ENCODE results near the gene ASXL3. TPM values are rescaled to one million over a fixed set of nuclear protein-coding genes. Genes with fewer than 3 reads are reported as not detected.

ASXL3 gene
- total and polyA plus RNA-seq, 2 donors (not counting 3 experiments of a cell fraction or from before 2014, with no cell fraction given), result 0.07 to 0.27 TPM

GRCh38 chr18:33665187-33665586 is 87.2 kb downstream of the ASXL3 start:
- dilution Hi-C loops (cut with MboI; ENCODE audit: extremely low pct_ligation_motif_present, low sequenced_read_pairs) (no loop called here), intact Hi-C loops (cut with micrococcal nuclease) (loop anchor here (5.0 kb wide), 1 partner anchor 88 kb away; the partner anchor contains the start of gene ASXL3)
- no peaks in the 10 kb centered on the region for H3K9me1 ChIP-seq (replicated peaks; ENCODE audit: control insufficient read depth, extremely low read depth, insufficient read depth, low read length)
- DNase-seq (ENCODE audit: low read depth, low spot score), result no peak
- no peak for FAIRE-seq
- ChIA-PET CTCF (no interaction called here), POLR2A (no interaction called here)
- H2AFZ ChIP-seq (ENCODE audit: low read depth, low read length), result no peak overlapping the region
- no peak overlapping the region for H3K27ac ChIP-seq (ENCODE audit: insufficient read depth, low read depth, low read length)
- no TSS peak for BruUV-seq (replicated peaks)
- no peak overlapping the region for H3K4me3 ChIP-seq (replicated peaks in 1 of 3; ENCODE audit: insufficient read depth in 1 of 3, low read depth in 1 of 3, low read length in 3 of 3)
- TF ChIP-seq MYC (IDR thresholded peaks at IDR 0.05; ENCODE audit: low read depth, low read length), result no peak
- no peak for TF ChIP-seq JUN (IDR thresholded peaks at IDR 0.05; ENCODE audit: borderline replicate concordance, insufficient read depth, insufficient read length, low read depth)
- TF ChIP-seq GATA2 (IDR thresholded peaks at IDR 0.05; ENCODE audit: insufficient read depth, insufficient read length, low read depth, low read length), result no peak
- TF ChIP-seq POLR2A (IDR thresholded peaks at IDR 0.05; ENCODE audit: low read depth, low read length), result no peak
- TF ChIP-seq FOS (IDR thresholded peaks at IDR 0.05; ENCODE audit: borderline replicate concordance, insufficient read depth, low read length), result no peak
- TF ChIP-seq, protein P1, sequence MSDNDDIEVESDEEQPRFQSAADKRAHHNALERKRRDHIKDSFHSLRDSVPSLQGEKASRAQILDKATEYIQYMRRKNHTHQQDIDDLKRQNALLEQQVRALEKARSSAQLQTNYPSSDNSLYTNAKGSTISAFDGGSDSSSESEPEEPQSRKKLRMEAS (IDR thresholded peaks at IDR 0.05; ENCODE audit: insufficient read depth, insufficient read length), result no peak
- TF ChIP-seq CTCF (IDR thresholded peaks at IDR 0.05; ENCODE audit: extremely low read depth in 1 of 2, insufficient read depth in 1 of 2, low read depth in 1 of 2, low read length in 2 of 2), result no peak
- TF ChIP-seq POLR2AphosphoS5 (IDR thresholded peaks at IDR 0.05; ENCODE audit: insufficient read depth, low read depth, low read length), result no peak
- no peak for TF ChIP-seq EZH2 (IDR thresholded peaks at IDR 0.05; ENCODE audit: borderline replicate concordance, low read depth, low read length, severe bottlenecking)
- no peak overlapping the region for H3K4me2 ChIP-seq (ENCODE audit: insufficient read depth, low read length)
- no peak overlapping the region for H3K9ac ChIP-seq (replicated peaks; ENCODE audit: extremely low read depth, insufficient read depth, low read length)
- no peaks in the 10 kb centered on the region for H3K36me3 ChIP-seq (ENCODE audit: control insufficient read depth in 2 of 2, extremely low read depth in 1 of 2, insufficient read depth in 2 of 2, low read length in 2 of 2)
- no peaks in the 10 kb centered on the region for H4K20me1 ChIP-seq (replicated peaks; ENCODE audit: control insufficient read depth, extremely low read depth, insufficient read depth, low read length)
- no peaks in the 10 kb centered on the region for H3K9me3 ChIP-seq (replicated peaks; ENCODE audit: control insufficient read depth, insufficient read depth, low read length)
- H3K79me2 ChIP-seq (ENCODE audit: control insufficient read depth, insufficient read depth, low read length), result no peaks in the 10 kb centered on the region
- H3K4me1 ChIP-seq (ENCODE audit: control insufficient read depth, extremely low read depth, insufficient read depth, low read length), result no peaks in the 10 kb centered on the region
- no peaks in the 10 kb centered on the region for H3K27me3 ChIP-seq (ENCODE audit: control insufficient read depth in 2 of 2, insufficient read depth in 2 of 2, low read length in 2 of 2)
